ENCODE measurements around the gene DAB2IP. TPM values are rescaled to one million over a fixed set of nuclear protein-coding genes. Genes with fewer than 3 reads are reported as not detected.

The DAB2IP gene
- total and polyA plus RNA-seq, 2 experiments from 2014 or later, result 8.9 to 42.8 TPM

GRCh38 chr9:121667214-121667613 lies 15.8 kb downstream of the DAB2IP start (continued):
- TF ChIP-seq EZH2phosphoT487 (IDR thresholded peaks at IDR 0.05; ENCODE audit: unreplicated experiment) (no peak), EZH2 (IDR thresholded peaks at IDR 0.05; ENCODE audit: low read depth, unreplicated experiment) (no peak), CREB1 (CRISPR knock-in tag; IDR thresholded peaks at IDR 0.05; ENCODE audit: low read depth) (no peak), NANOG (IDR thresholded peaks at IDR 0.05; ENCODE audit: borderline replicate concordance) (no peak), ZNF331 (CRISPR knock-in tag; IDR thresholded peaks at IDR 0.05; ENCODE audit: low read depth) (no peak), ZNF114 (CRISPR knock-in tag; IDR thresholded peaks at IDR 0.05) (no peak), CTCF (conservative IDR thresholded peaks at IDR 0.05; ENCODE audit: low read depth in 2 of 2) (no peak), POLR2AphosphoS5 (IDR thresholded peaks at IDR 0.05; ENCODE audit: low read depth) (no peak)

GRCh38 chr9:121667890-121668289 lies 16.5 kb downstream of the DAB2IP start:
- 0 out of 2 replicates have a peak, but pooled peaks cover 3% of the 10 kb centered on the region for H3F3A ChIP-seq (replicated peaks; ENCODE audit: low read depth)
- no peaks in the 10 kb centered on the region; the same call in 1 of the 2 replicates for H3K79me2 ChIP-seq (replicated peaks; ENCODE audit: insufficient read depth)
- no peaks in the 10 kb centered on the region for H3K36me3 ChIP-seq (ENCODE audit: insufficient read depth)
- H3K4me2 ChIP-seq, result no peak overlapping the region
- ATAC-seq (no peak), DNase-seq (ENCODE audit: low spot score) (no peak)
- H3K4me1 Mint-ChIP-seq, result peaks cover 15% of the 10 kb centered on the region
- no peaks in the 10 kb centered on the region for H3K9me2 ChIP-seq (ENCODE audit: insufficient read depth)
- no peak overlapping the region for H3K27ac ChIP-seq (ENCODE audit: low read depth)
- H3K27me3 ChIP-seq (ENCODE audit: insufficient read depth), result no peaks in the 10 kb centered on the region
- no peak overlapping the region for H2AFZ ChIP-seq
- H4K20me1 ChIP-seq (replicated peaks; ENCODE audit: insufficient read depth), result peaks cover 9% of the 10 kb centered on the region; the same call in 1 of the 2 replicates
- H3K4me3 Mint-ChIP-seq, result no peak overlapping the region
- H3K4me1 ChIP-seq (ENCODE audit: insufficient read depth), result peaks cover 13% of the 10 kb centered on the region; the same call in 1 of the 2 replicates
- H3K9me3 Mint-ChIP-seq, result no peaks in the 10 kb centered on the region; the same call in 2 of the 3 replicates
- peaks cover 17% of the 10 kb centered on the region; the same call in 2 of the 3 replicates for H3K36me3 Mint-ChIP-seq (ENCODE audit: low read depth)
- peaks cover 3% of the 10 kb centered on the region for H3K27me3 Mint-ChIP-seq (ENCODE audit: insufficient read depth, low read depth, poor library complexity)
- H3K4me3 ChIP-seq, result no peak overlapping the region
- no peak overlapping the region for H3K27ac Mint-ChIP-seq
- no peak for TF ChIP-seq REST (IDR thresholded peaks at IDR 0.05; ENCODE audit: unreplicated experiment)
- no peak for TF ChIP-seq EZH2 (IDR thresholded peaks at IDR 0.05; ENCODE audit: low read depth, unreplicated experiment)
- TF ChIP-seq JUNB (IDR thresholded peaks at IDR 0.05; ENCODE audit: unreplicated experiment), result no peak
- TF ChIP-seq ZNF462 (CRISPR knock-in tag; IDR thresholded peaks at IDR 0.05), result no peak
- TF ChIP-seq ETS1 (IDR thresholded peaks at IDR 0.05), result no peak
- no peak for TF ChIP-seq POLR2AphosphoS5 (IDR thresholded peaks at IDR 0.05; ENCODE audit: low read depth)
- TF ChIP-seq NANOG (IDR thresholded peaks at IDR 0.05; ENCODE audit: borderline replicate concordance), result no peak
- TF ChIP-seq STAT1 (IDR thresholded peaks at IDR 0.05; ENCODE audit: unreplicated experiment), result no peak

Data from GM23338 (cell line).